Endothelial cell of umbilical vein (primary cell): Measurements from ENCODE around the gene SLC34A1. TPM values are rescaled to one million over a fixed set of nuclear protein-coding genes. Genes with fewer than 3 reads are reported as not detected.

Source experiments
- BruUV-seq: library from RNA; stranded (reverse); fragments of 400-500 nt; replicated peaks from 2 replicates; lab custom pipeline; 2021; lab: Mats Ljungman, UMichigan
- CTCF ChIA-PET: fragments of 300-600, 350-600 bp; sonication (Branson Sonifier 250); formaldehyde crosslinking; loops from one replicate; lab custom pipeline; 2021; ENCODE audit warnings: antibody characterized with exemption, inconsistent platforms; lab: Charles Lee
- POLR2A ChIA-PET: fragments of 300-600, 350-600 bp; sonication (Branson Sonifier 250); formaldehyde crosslinking; loops from one replicate; lab custom pipeline; 2021; ENCODE audit warnings: antibody characterized with exemption, inconsistent platforms; lab: Charles Lee
- DNase-seq: peaks from one replicate; pipeline ENCODE4 v3.0.0-alpha.2; 2011; ENCODE audit warnings: low read depth, low spot score
- FAIRE-seq: peaks from 2 replicates; lab custom pipeline; 2011; peaks lifted over from hg19 to GRCh38; lab: Jason Lieb, UNC
- H2AFZ ChIP-seq: 2 replicates; pipeline ENCODE4 v1.6.0; 2012; ENCODE audit warnings: low read depth, low read length, control low read depth, inconsistent platforms
- H3K27ac ChIP-seq: 2 replicates; pipeline ENCODE4 v1.5.1; 2011; ENCODE audit warnings: low read depth, mild to moderate bottlenecking, control low read depth, low read length, moderate library complexity; ENCODE audit not compliant: insufficient read depth
- H3K27me3 ChIP-seq, 2 experiments: 2 replicates each; pipeline versions ENCODE4 v1.6.0 to v1.6.1; 2011; ENCODE audit warnings: low read length in 2 of 2, mixed read lengths in 1 of 2; ENCODE audit not compliant: control insufficient read depth in 2 of 2, insufficient read depth in 2 of 2
- H3K36me3 ChIP-seq, 2 experiments: 2 replicates in 1 of 2; 3 replicates in 1 of 2; pipeline ENCODE4 v1.5.1; 2011; ENCODE audit warnings: low read length in 2 of 2, mild to moderate bottlenecking in 1 of 2, moderate library complexity in 1 of 2; ENCODE audit not compliant: control insufficient read depth in 2 of 2, insufficient read depth in 2 of 2; ENCODE audit errors: extremely low read depth in 1 of 2
- H3K4me1 ChIP-seq: 3 replicates; pipeline ENCODE4 v1.5.1; 2011; ENCODE audit warnings: mild to moderate bottlenecking, low read length; ENCODE audit not compliant: control insufficient read depth, insufficient read depth; ENCODE audit errors: extremely low read depth
- H3K4me2 ChIP-seq: 2 replicates; pipeline ENCODE4 v1.6.1; 2011; ENCODE audit warnings: low read length, control low read depth, mixed read lengths; ENCODE audit not compliant: insufficient read depth
- H3K4me3 ChIP-seq, 3 experiments: fragments of 200-600 bp in 1 of 3; sonication (generic), shearing (Covaris generic) in 1 of 3; replicated peaks in 1 of 3; 2 replicates each; pipeline ENCODE4 v1.5.1; 2011 to 2016; ENCODE audit warnings: control low read depth in 3 of 3, low read length in 3 of 3, mild to moderate bottlenecking in 2 of 3, inconsistent platforms in 1 of 3, low read depth in 1 of 3, moderate library complexity in 1 of 3; ENCODE audit not compliant: insufficient read depth in 1 of 3
- H3K79me2 ChIP-seq: 2 replicates; pipeline ENCODE4 v1.6.0; 2012; ENCODE audit warnings: low read length, inconsistent platforms; ENCODE audit not compliant: control insufficient read depth, insufficient read depth
- H3K9ac ChIP-seq: replicated peaks from 2 replicates; pipeline ENCODE3; 2011; ENCODE audit warnings: low read length, control low read depth; ENCODE audit not compliant: insufficient read depth; ENCODE audit errors: extremely low read depth
- H3K9me1 ChIP-seq: replicated peaks from 3 replicates; pipeline ENCODE4 v1.6.0; 2011; ENCODE audit warnings: mild to moderate bottlenecking, low read length; ENCODE audit not compliant: control insufficient read depth, insufficient read depth; ENCODE audit errors: extremely low read depth
- H3K9me3 ChIP-seq: replicated peaks from 2 replicates; pipeline ENCODE4 v1.5.1; 2012; ENCODE audit warnings: low read length, inconsistent platforms; ENCODE audit not compliant: control insufficient read depth, insufficient read depth
- H4K20me1 ChIP-seq: replicated peaks from 2 replicates; pipeline ENCODE3; 2011; ENCODE audit warnings: mild to moderate bottlenecking, low read length; ENCODE audit not compliant: control insufficient read depth, insufficient read depth; ENCODE audit errors: extremely low read depth
- EZH2 ChIP-seq: IDR thresholded peaks from 2 replicates; pipeline ENCODE4 v1.6.1; 2012; ENCODE audit warnings: borderline replicate concordance, low read depth, mild to moderate bottlenecking, moderate library complexity, low read length, inconsistent platforms; ENCODE audit not compliant: severe bottlenecking
- GATA2 ChIP-seq: IDR thresholded peaks from 2 replicates; pipeline ENCODE4 v1.7.0; 2011; ENCODE audit warnings: low read depth, mild to moderate bottlenecking, moderate library complexity, mixed read lengths, low read length; ENCODE audit not compliant: insufficient read length, insufficient read depth
- JUN ChIP-seq: IDR thresholded peaks from 2 replicates; pipeline ENCODE4 v1.6.1; 2011; ENCODE audit warnings: borderline replicate concordance, low read depth; ENCODE audit not compliant: insufficient read length, insufficient read depth
- MAX ChIP-seq: IDR thresholded peaks from 2 replicates; pipeline ENCODE4 v1.6.1; 2011; ENCODE audit not compliant: insufficient read depth, insufficient read length
- POLR2A ChIP-seq: IDR thresholded peaks from 2 replicates; pipeline ENCODE4 v1.6.1; 2012; ENCODE audit warnings: low read depth, mild to moderate bottlenecking, control low read depth, low read length
- POLR2AphosphoS5 ChIP-seq: IDR thresholded peaks from 2 replicates; pipeline ENCODE4 v1.6.1; 2012; ENCODE audit warnings: low read depth, mild to moderate bottlenecking, control low read depth, low read length, moderate library complexity; ENCODE audit not compliant: insufficient read depth
- dilution Hi-C: fragments of 300-500 bp; cut with MboI; formaldehyde crosslinking; loops from one replicate; pipeline ENCODE4 v1.15.0; 2019; ENCODE audit warnings: low sequenced_read_pairs; ENCODE audit not compliant: extremely low pct_ligation_motif_present
- intact Hi-C: fragments of 100-400 bp; cut with micrococcal nuclease; formaldehyde crosslinking; loops from one replicate; pipeline ENCODE4 v1.10.0; 2022
- polyA plus RNA-seq, 4 experiments: library from polyadenylated mRNA; depleted of rRNA in 3 of 4; stranded (reverse) in 3 of 4; unstranded in 1 of 4; fragments of >200 nt; gene quantifications; 2 replicates each; pipeline versions ENCODE4 v1.2.1 to v1.2.3, GENCODE V29; 2011 to 2012; ENCODE audit warnings: missing spikeins in 1 of 4
- total RNA-seq: library from RNA; stranded (reverse); gene quantifications from 2 replicates; pipeline ENCODE4 v1.2.3, GENCODE V29; 2021

The SLC34A1 gene
- total and polyA plus RNA-seq, 2 donors (not counting 3 experiments of a cell fraction or from before 2014, with no cell fraction given) = not detected

- H3K9ac ChIP-seq = no peak overlapping the region
- no TSS peak for BruUV-seq
- CTCF ChIA-PET = interaction anchor here (1.2 to 6.3 kb wide), 4 partner anchors 10 to 29 kb away, joined by 3 to 31 read pairs (median 7); no protein-coding TSS in a partner anchor
- H3K4me2 ChIP-seq = no peak overlapping the region
- no peak overlapping the region for H3K4me3 ChIP-seq
- TF ChIP-seq GATA2 = no peak
- TF ChIP-seq POLR2AphosphoS5 = no peak
- TF ChIP-seq EZH2 = no peak
- no peak for TF ChIP-seq MAX
- no peak for TF ChIP-seq POLR2A
- no peaks in the 10 kb centered on the region for H3K36me3 ChIP-seq
- H2AFZ ChIP-seq = no peak overlapping the region
- no peaks in the 10 kb centered on the region for H3K79me2 ChIP-seq
- H3K9me1 ChIP-seq = no peaks in the 10 kb centered on the region
- H3K4me1 ChIP-seq = peaks cover 18% of the 10 kb centered on the region
- no peaks in the 10 kb centered on the region for H3K9me3 ChIP-seq
- dilution Hi-C loops = no loop called here
- POLR2A ChIA-PET = no interaction called here
- H4K20me1 ChIP-seq = no peaks in the 10 kb centered on the region
- H3K27me3 ChIP-seq = no peaks in the 10 kb centered on the region
- DNase-seq (no peak), FAIRE-seq (no peak)
- intact Hi-C loops = no loop called here
- no peak overlapping the region for H3K27ac ChIP-seq
Measured at GRCh38 chr5:177357146-177357458, 27.1 kb upstream of the SLC34A1 start.

- Histone ChIP-seq H3K9me3 (no peaks in the 10 kb centered on the region), H3K4me3 (peak within 1 kb of the TSS in 1 of 3 experiments; percentile 16), H4K20me1 (no peaks in the 10 kb centered on the region), H2AFZ (peak within 1 kb of the TSS; percentile 21), H3K79me2 (no peaks in the 10 kb centered on the region), H3K9me1 (no peaks in the 10 kb centered on the region), H3K27ac (no peak within 1 kb of the TSS), H3K9ac (no peak within 1 kb of the TSS), H3K4me2 (peak within 1 kb of the TSS; percentile 14), H3K36me3 (no peaks in the 10 kb centered on the region), H3K27me3 (no peaks in the 10 kb centered on the region), H3K4me1 (peaks cover 15% of the 10 kb centered on the region)
- TF ChIP-seq EZH2 (no peak), GATA2 (no peak), MAX (no peak), JUN (no peak)
- peak; percentile 56 for DNase-seq
- peak; percentile 94 for FAIRE-seq
- intact Hi-C loops (no loop called here), dilution Hi-C loops (no loop called here)
- CTCF ChIA-PET = interaction anchor here (1.2 to 6.3 kb wide), 3 partner anchors 9 to 30 kb away, joined by 3 to 31 read pairs (median 9); no protein-coding TSS in a partner anchor
- POLR2A ChIA-PET = interaction anchor here (0.9 kb wide), 1 partner anchor 9 kb away, joined by 3 read pairs; no protein-coding TSS in a partner anchor
- BruUV-seq = no TSS peak
Measured at GRCh38 chr5:177357459-177358351, 26.5 kb upstream of the SLC34A1 start, which contains the start of gene RGS14. RGS14 (plus strand) TSS chr5:177357924; CDS start chr5:177358025, 101 bp downstream.
